ENCODE results near the gene ATP4B. TPM values are rescaled to one million over a fixed set of nuclear protein-coding genes. Genes with fewer than 3 reads are reported as not detected.

Gene ATP4B
- not detected in 2 replicates for total RNA-seq (2014; rRNA removed)
- polyA plus RNA-seq (2012), result not detected

GRCh38 chr13:113657851-113658741, at the start of gene ATP4B:
Gene ATP4B (minus strand): TSS chr13:113658198. CDS start chr13:113658144, 54 bp downstream.
- no peak for DNase-seq (ENCODE audit: low read depth)

- DNase-seq (ENCODE audit: low read depth), result no peak
These were observed 14.1 kb upstream of the ATP4B start for GRCh38 chr13:113672002-113672651.

- no peak for DNase-seq (ENCODE audit: low read depth)
These were observed 13.3 kb upstream of the ATP4B start for GRCh38 chr13:113671066-113672001.

- DNase-seq (ENCODE audit: low read depth), result no peak
These were observed 12.5 kb upstream of the ATP4B start for GRCh38 chr13:113670541-113670940.

- DNase-seq (ENCODE audit: low read depth), result no peak
These were observed 11.8 kb upstream of the ATP4B start for GRCh38 chr13:113669755-113670341.

GRCh38 chr13:113669231-113669754, 11.3 kb upstream of the ATP4B start:
- DNase-seq (ENCODE audit: low read depth), result no peak

- DNase-seq (ENCODE audit: low read depth), result no peak
These were observed 10.5 kb upstream of the ATP4B start for GRCh38 chr13:113668491-113668971.

- no peak for DNase-seq (ENCODE audit: low read depth)
These were observed 9.9 kb upstream of the ATP4B start for GRCh38 chr13:113667771-113668490.

GRCh38 chr13:113666951-113667701, 9.1 kb upstream of the ATP4B start, which contains the start of gene GRK1:
Gene GRK1 (plus strand): TSS chr13:113667219. CDS start chr13:113667387, 168 bp downstream.
- no peak for DNase-seq (ENCODE audit: low read depth)

GRCh38 chr13:113666329-113666670, 8.3 kb upstream of the ATP4B start:
- DNase-seq (ENCODE audit: low read depth), result no peak

- DNase-seq (ENCODE audit: low read depth), result no peak
These were observed 7.8 kb upstream of the ATP4B start for GRCh38 chr13:113665597-113666328.

GRCh38 chr13:113664751-113665596, 7.0 kb upstream of the ATP4B start:
- DNase-seq (ENCODE audit: low read depth), result no peak

GRCh38 chr13:113663934-113664333, 5.9 kb upstream of the ATP4B start:
- no peak for DNase-seq (ENCODE audit: low read depth)

GRCh38 chr13:113661509-113661908, 3.5 kb upstream of the ATP4B start:
- no peak for DNase-seq (ENCODE audit: low read depth)

GRCh38 chr13:113660066-113660465, 2.1 kb upstream of the ATP4B start:
- DNase-seq (ENCODE audit: low read depth), result no peak

GRCh38 chr13:113659337-113659736, 1.3 kb upstream of the ATP4B start:
- no peak for DNase-seq (ENCODE audit: low read depth)

GRCh38 chr13:113658836-113659235, 838 bp upstream of the ATP4B start:
- DNase-seq (ENCODE audit: low read depth), result no peak

Measured in LHCN-M2 (cell line).